Stimulated activated CD8-positive, alpha-beta memory T cell treated with anti-CD3 and anti-CD28 coated beads, Interleukin-7, amount 100 ng/mL, for 4 hours (primary cell): Measurements from ENCODE around the gene NOL12.

Experiments
- DNase-seq, 2 donors: peaks; one replicate each; pipeline ENCODE4 v3.0.0-alpha.2; 2020; ENCODE audit warnings: low read depth in 2 of 2

Gene NOL12

GRCh38 chr22:37659066-37659896 is 26.9 kb upstream of the NOL12 start:
- peak in 1 of 2 donors; percentile 41 for DNase-seq

DNA sequence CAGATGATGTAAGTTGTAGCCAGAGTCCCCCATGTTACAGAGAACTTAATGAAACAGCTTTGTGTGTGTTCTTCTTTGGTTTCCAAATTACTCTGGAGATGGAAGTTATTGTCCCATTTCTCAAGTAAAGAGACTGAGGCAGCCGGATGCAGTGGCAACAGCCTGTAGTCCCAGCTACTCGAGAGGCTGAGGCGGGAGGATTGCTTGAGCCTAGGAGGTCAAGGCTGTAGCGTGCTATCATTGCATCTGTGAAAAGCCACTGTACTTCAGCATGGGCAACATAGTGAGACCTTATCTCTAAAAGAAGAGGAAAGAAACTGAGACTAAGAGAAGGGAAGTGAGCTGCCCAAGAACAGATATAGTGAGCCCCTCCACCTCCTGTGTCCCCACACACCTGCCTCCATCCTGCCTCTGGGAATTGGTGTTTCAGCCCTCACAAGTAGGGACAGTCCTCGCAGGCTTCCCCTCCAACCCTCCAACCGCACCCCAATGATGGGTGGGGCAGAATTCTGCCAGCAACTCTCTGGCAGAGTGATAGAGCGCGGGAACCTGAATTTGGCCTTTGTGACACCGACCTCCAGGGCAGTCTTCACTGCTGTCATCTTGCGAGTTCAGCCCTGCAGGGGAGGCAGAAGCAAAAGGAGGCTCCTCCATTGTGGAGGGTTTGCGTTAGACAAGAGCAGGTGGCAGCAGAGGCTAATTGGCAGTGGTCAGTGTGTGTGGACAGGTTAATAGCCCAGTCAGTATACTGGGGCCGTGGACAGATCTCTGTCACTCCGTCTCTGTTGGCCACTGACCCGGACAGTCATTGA is 26.0 kb upstream of the NOL12 start:
- no peak for DNase-seq

DNA sequence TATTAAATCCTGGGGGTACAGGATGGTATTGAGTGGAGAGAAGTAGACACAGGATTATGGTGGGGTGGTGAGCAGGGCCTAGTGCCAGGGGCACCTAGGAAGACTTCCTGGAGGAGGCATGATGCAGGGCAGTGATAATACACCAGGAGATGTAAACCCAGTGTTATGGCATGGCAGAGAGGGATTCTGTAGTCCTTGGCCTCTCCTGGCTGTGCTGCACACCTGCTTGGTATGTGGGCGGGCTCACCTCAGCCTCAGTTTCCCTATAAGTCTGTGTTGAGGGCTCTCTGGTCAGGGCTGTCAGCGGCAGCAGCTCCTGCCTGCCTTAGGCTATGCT is 25.5 kb upstream of the NOL12 start:
- DNase-seq: no peak

DNA sequence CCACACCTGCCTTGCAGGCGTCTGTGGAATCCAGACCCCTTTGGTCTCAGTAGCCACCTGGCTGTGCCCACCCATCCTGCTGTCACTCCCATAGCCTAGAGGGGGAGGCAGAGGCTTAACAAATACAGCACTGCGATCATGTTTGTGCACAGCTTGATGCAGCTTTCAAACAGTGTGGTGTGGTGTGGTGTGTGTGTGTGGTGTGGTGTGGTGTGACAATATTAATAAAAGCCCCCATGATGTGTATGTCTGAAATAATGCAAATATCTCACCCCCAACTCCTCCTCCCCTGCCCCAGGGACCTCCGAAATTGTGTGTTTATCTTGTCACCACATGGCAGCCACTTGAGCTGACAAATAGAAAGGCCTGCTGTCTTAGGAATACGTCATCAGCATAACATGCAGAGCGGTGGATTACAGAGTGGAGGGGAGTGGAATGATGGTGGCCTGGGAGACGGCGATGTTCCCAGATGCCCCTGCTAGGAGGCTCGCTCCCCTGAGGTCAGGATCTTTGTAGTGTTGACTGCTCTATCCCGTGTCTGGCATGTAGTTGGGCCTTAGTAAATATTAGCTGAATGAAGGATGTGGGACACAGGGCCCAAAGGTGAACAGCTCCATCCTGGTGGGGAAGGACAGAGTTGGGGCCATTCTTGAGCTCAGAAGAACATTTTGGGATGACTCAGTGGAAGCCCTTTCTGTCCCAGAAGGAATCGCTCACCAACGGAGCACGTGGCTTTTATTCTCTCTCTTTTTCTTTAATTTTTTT is 24.8 kb upstream of the NOL12 start:
- DNase-seq: no peak

- no peak for DNase-seq
Measured at GRCh38 chr22:37662039-37662438, 24.1 kb upstream of the NOL12 start.

GRCh38 chr22:37663521-37664140 is 22.5 kb upstream of the NOL12 start:
- no peak for DNase-seq

GRCh38 chr22:37664249-37665101 is 21.7 kb upstream of the NOL12 start:
- DNase-seq: no peak

GRCh38 chr22:37665487-37665886 is 20.7 kb upstream of the NOL12 start:
- no peak for DNase-seq

DNA sequence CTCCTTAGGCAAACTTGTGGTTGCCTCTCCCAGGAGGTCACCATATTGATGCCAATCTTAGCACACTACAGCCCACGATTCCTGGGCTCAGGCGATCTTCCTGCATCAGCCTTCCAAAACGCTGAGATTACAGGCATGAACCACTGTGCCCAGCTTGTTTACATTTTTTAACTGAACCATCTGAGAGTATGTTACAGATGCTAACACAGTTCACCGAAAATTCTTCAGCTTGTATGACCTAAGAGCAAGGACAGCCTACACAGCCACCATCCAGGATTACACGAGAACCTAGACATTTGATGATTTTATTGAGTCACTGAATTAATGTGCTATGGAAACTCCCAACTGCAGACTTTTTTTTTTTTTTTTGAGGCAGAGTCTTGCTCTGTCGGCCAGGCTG is 16.6 kb upstream of the NOL12 start:
- no peak for DNase-seq

GRCh38 chr22:37672206-37672919 is 13.8 kb upstream of the NOL12 start:
- DNase-seq: no peak

DNA sequence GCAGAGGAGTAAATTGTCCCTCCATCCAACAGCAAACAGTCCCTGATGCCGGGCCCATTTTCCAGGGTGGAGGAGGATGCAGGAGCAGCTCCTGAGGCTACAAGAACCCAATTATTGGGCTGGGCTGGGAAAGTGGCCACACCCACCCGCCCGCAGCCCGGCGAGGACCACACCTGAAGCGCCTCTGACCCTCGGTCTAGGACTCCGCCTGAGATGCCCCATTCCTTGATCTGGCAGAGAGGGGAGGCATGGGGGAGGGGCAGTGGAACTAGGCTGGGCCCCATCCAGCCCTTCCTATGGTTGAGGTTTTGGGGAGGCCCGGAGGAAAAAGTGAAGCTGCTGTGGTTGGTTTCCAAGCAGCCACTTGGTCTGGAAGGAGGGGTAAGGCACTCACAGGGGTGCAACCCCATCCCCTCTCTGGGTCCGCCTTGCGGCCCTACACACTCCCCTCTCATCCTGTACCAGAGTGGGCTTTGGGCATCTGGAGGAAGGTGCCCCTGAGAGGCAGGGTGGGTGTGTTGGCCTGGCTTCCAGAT is 13.2 kb upstream of the NOL12 start:
- DNase-seq: no peak

- DNase-seq: no peak
Measured at GRCh38 chr22:37674248-37674647, 11.9 kb upstream of the NOL12 start.

GRCh38 chr22:37674951-37675929 is 10.9 kb upstream of the NOL12 start, which contains the start of gene LGALS1:
Gene LGALS1, plus strand, starts transcription at chr22:37675636. Its CDS starts 67 bp downstream, at chr22:37675703.
- DNase-seq: peak in 1 of 2 donors; percentile 52

GRCh38 chr22:37675930-37676735 is 10.0 kb upstream of the NOL12 start:
- DNase-seq: peak in 1 of 2 donors; percentile 34

DNA sequence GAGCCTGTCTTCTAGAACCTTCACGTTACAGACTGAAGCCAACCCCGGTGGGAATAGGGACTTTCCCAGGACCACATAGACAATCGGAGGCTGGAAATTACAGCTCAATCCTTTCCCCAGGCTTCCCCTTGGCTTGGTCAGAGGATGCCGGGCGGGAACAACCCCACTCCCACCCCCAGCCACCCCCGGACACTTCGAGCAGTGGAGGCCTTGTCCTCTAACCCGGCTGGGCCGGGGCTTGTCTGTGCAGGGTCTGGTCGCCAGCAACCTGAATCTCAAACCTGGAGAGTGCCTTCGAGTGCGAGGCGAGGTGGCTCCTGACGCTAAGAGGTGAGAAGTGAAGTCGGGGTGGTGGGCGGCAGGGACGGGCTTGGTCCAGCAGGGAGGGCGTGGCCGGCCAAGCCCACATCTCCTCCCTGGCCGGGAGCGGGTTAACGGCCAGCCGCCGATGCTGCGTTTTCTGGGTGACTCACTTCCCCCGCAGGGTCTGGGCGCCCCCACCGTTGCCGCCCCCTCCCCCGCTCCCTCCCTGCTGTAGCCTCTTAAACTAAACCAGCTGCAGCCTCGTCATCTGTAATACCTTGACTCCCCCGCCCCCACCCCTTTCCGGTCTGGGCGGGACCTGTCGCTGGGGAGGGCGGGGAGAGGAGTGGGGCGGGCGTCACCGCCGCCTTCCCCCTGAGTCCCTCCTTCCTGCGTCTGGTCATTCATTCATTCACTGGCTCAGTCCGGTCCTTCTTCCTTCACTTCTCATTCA is 9.2 kb upstream of the NOL12 start:
- DNase-seq: peak; percentile 92 to 94

GRCh38 chr22:37677493-37677974 is 8.6 kb upstream of the NOL12 start:
- DNase-seq: peak in 1 of 2 donors; percentile 35

DNA sequence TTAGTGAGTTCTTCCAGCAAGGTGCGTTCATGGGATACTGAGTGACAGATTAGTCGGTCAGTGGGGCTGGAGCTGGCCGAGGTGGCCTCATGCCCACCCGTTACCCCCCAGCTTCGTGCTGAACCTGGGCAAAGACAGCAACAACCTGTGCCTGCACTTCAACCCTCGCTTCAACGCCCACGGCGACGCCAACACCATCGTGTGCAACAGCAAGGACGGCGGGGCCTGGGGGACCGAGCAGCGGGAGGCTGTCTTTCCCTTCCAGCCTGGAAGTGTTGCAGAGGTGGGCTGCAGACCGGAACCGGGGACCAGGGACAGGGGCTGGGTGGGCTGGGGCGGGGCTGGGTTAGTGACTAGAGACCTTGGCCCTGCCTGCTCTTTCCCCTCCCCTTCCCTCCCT is 7.8 kb upstream of the NOL12 start:
- no peak for DNase-seq
